A172 (cell line): ENCODE measurements around the gene ZNF792. TPM values are rescaled to one million over a fixed set of nuclear protein-coding genes. Genes with fewer than 3 reads are reported as not detected.
"Not testable (repeated sequence)": the region's sequence is repeated elsewhere in the genome, so short reads cannot be mapped to it uniquely, and the experiment has no call there.

ENCODE experiments used
- DNase-seq: peaks from one replicate; pipeline ENCODE4 v3.0.0-alpha.2; 2015; ENCODE audit warnings: low spot score
- total RNA-seq: library from RNA; depleted of rRNA; stranded (reverse); fragments of >200 nt; shearing (Covaris generic); gene quantifications from 2 replicates; pipeline ENCODE4 v1.2.3, GENCODE V29; 2014; rRNA removed

Gene ZNF792
- total RNA-seq, 1 experiment from 2014 or later: 1.5 TPM

- DNase-seq: no peak
These were observed 38.7 kb downstream of the ZNF792 start for GRCh38 chr19:34925278-34925855.

- not testable (repeated sequence) for DNase-seq
These were observed 43.8 kb downstream of the ZNF792 start for GRCh38 chr19:34920090-34920786.

DNA sequence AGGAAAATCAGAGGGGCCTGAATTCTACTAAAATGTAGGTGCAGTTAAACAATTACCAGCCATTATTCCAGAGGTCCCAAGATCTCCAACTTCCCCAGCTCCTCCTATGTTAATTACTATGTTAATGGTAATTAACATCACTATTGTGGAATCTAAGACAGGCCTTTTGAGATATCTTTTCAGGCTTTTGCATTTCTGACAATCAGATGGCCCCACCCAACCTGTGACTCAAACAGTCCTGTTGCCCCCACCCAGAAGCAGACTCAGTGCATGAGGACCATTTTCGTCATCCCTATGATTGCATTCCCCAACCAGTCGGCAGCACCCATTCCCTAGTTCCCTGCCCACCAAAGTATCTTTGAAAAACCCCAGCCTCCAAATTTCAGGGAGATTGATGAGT lies 45.8 kb downstream of the ZNF792 start:
- no peak for DNase-seq

DNA sequence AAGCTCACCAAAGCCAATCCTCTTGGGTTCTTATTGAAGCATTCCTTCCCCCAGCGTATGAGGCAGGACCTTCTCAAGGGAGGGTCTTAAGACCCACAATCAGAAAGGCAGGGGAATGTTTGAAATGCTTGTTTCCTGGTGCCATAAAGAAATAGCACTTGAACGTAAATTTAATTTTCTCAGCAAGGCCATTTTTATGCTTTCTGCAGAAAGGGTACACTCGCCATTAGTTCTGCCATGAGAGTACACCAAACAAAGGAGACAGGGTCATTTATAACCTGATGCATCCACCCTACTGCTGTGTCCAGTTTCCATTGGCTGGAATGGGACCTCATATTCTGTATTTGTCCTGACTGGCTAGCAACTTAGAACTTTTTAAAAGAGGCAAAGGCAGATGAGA lies 46.9 kb downstream of the ZNF792 start:
- not testable (repeated sequence) for DNase-seq

- no peak for DNase-seq
These were observed 53.3 kb downstream of the ZNF792 start for GRCh38 chr19:34910770-34911169.

Other genes starting within 250 kb of the ZNF792 start
- gene ZNF181, start 230.0 kb downstream of the ZNF792 start, total RNA-seq: 0.05 TPM in 1 of 2 replicates, not detected in the other
- 6.6 and 10.0 TPM in 2 replicates for gene ZNF599, start 191.0 kb downstream of the ZNF792 start, total RNA-seq
- 1.3 and 2.8 TPM in 2 replicates for gene ZNF30, start 37.3 kb downstream of the ZNF792 start, total RNA-seq
- 20.2 and 26.9 TPM in 2 replicates for gene GRAMD1A, start 36.1 kb upstream of the ZNF792 start, total RNA-seq
- 8.5 and 10.8 TPM in 2 replicates for gene SCN1B, start 66.2 kb upstream of the ZNF792 start, total RNA-seq
- not detected in 2 replicates for gene HPN, start 77.5 kb upstream of the ZNF792 start, total RNA-seq
- gene FXYD3, start 151.6 kb upstream of the ZNF792 start, total RNA-seq: 4.8 TPM in 1 of 2 replicates, not detected in the other
- 0.43 TPM in 1 of 2 replicates, not detected in the other for gene LGI4, start 170.8 kb upstream of the ZNF792 start, total RNA-seq
- gene FXYD1, start 174.6 kb upstream of the ZNF792 start, total RNA-seq: not detected in 2 replicates
- gene FXYD7, start 179.0 kb upstream of the ZNF792 start, total RNA-seq: not detected in 2 replicates
- gene FXYD5, start 190.5 kb upstream of the ZNF792 start, total RNA-seq: 93.9 and 103 TPM in 2 replicates